ENCODE measurements around the gene ARL16.
A peak's percentile ranks its signal among the peaks of the same experiment; 100 is the strongest.
"Not testable (repeated sequence)": the region's sequence is repeated elsewhere in the genome, so short reads cannot be mapped to it uniquely, and the experiment has no call there.

The ARL16 gene

DNA sequence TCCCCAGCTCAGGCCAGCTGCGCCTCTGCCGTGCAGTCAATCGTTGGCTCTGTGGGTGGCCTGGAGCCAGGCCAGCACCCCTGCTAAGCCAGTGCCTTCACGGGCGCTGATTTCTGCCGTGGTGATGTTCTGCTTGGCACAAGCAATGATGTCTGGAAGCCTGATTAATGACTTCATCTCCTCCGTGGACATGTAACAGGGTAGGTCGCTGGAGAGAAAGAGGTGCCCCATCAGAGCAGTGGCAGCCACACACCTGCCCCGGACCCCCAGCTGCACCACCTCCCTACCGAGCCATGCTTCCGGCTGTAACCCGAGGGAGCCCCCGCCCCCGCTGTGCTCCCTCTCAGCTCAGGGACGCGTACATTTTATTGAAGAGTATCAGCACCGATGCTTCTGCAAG is 1.9 kb downstream of the ARL16 start:
- Histone ChIP-seq H3K27ac (no peak overlapping the region), H3K4me3 (no peak overlapping the region)

DNA sequence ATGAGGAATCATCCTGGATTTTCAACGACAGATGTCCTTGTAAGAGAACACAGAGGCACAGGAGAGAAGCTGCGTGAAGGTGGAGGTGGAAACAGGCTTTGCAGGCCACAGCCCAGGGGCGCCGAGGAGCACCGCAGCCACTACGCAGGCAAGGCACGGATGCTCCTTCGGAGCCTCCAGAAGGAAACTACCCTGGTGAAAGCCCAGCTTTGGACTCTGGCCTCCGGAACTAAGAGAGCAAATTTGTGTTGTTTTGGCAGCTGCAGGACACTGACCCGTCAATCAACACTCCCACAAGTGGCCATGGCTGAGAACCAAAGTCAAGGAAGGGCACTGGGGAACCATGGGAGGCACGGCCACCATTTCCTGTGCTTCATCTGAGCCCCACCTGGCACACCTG is 3.4 kb downstream of the ARL16 start:
- no peak overlapping the region for H3K27ac ChIP-seq
- H3K4me3 ChIP-seq, result no peak overlapping the region

DNA sequence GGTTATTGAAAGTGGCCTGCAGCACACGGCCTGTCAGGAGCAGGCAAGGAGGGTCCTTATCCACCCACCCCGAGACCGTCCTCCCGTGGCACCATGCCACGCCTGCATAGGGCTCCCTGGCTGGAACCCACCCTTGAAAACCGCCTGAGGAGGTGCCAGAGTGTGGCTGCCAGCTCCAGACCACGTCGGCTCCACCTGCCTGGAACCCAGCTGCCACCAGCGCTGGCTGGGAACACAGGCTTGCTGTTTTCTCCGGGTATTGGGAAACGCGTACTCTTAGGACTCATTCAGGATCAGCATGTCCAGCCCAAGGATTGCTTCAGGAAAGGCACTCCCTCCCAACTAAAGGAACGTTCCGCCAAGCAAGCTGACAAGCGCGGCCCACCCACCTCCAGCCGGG is 6.7 kb downstream of the ARL16 start:
- Histone ChIP-seq H3K4me3 (no peak overlapping the region), H3K27ac (peak overlapping the region in 1 of 21 experiments; percentile 4)

DNA sequence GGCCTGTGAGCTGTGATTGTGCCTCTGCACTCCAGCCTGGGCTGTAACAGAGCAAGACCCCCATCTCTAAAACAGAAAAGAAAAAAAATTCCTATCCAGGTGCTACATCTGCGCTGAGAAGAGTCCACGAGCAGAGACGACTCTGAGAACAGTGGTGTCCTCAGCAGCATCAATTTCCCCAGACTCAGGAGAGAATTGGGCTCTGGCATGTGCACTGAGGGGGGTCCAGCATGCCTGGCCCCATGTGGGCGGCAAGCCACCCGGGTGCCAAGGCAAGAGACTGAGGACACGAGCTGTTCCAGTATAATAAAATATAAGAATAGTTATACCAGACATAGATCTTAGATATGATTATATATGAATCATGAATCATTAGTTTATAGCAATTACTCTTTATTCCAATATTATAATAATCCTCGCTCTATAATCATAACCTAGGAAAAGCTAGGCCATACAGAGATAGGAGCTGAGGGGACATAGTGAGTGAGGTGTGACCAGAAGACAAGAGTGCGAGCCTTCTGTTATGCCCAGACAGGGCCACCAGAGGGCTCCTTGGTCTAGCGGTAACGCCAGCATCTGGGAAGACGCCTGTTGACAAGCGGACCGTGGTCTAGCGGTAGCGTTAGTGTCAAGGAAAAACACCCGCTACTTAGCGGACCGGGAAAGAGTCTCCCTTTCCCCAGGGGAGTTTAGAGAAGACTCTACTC is 7.9 kb downstream of the ARL16 start:
- not testable (repeated sequence) for H3K4me3 ChIP-seq, H3K27ac ChIP-seq

DNA sequence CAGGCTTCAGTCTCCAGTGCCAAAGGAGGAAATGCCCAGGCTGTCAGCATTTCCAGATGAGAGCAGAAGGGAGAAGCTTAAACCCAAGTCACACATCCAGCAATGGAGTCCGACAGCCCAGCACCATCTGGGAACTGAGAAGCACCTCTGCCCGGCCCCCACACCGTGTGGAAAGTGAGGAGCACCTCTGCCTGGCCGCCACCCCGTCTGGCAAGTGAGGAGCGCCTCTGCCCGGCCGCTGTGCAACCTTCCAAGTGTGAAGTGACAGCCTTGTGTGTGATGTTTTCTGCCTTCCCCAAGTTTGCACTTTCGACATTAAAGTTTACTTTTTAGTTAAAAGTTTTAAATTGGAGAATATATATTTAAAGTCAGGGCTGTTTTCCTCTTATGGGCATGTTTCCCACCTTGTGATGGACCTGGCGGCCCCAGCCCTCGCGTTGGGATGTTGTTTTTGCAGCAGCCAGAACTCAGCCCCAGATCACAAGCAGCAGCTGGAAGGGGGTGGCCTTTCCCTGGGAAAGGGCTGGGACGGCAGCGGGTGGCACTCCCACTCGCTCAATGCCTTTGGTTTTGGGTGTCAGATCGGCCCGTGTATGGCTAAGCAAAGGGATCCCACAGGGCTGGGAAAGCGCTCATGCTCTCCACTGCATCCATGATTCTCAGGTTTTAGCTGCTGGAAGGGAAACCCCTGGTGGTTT is 9.9 kb downstream of the ARL16 start:
- Histone ChIP-seq H3K27ac (no peak overlapping the region), H3K4me3 (no peak overlapping the region)

DNA sequence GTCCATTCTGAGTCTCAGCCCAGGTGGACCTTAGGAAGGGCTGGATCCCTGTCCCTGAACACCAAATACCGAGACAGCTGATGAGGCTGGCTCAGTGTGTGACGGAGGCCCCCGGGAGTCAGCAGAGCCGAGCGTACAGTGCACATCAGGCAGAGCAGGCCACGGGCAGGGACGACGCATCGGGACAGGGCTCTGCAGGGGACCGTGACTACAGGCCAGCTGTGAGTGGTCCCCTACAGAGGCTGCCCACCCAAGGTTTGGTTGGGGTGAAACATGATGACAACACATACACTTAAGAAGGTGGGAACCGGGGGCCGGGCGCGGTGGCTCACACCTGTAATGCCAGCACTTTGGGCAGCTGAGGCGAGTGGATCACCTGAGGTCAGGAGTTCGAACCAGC is 10.6 kb downstream of the ARL16 start:
- Histone ChIP-seq H3K4me3 (no peak overlapping the region), H3K27ac (no peak overlapping the region)

DNA sequence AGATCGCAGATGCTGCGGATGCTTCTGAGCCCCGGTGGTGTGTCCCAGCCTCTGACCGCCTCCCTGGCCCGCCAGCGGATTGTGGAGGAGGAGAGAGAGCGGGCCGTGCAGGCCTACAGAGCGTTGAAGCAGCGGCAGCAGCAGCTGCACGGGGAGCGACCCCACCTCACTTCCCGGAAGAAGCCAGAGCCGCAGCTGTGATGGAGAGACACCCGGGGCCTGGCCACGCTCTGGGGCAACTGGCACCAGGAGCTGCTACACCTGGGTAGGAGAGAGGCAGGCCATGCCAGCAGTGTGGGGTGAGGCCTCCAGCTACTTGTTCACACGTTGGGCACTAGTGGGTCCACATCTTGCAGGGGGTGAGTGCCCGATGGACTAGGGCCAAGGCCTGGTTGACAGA is 11.1 kb downstream of the ARL16 start:
- no peak overlapping the region for H3K4me3 ChIP-seq
- H3K27ac ChIP-seq, result no peak overlapping the region

DNA sequence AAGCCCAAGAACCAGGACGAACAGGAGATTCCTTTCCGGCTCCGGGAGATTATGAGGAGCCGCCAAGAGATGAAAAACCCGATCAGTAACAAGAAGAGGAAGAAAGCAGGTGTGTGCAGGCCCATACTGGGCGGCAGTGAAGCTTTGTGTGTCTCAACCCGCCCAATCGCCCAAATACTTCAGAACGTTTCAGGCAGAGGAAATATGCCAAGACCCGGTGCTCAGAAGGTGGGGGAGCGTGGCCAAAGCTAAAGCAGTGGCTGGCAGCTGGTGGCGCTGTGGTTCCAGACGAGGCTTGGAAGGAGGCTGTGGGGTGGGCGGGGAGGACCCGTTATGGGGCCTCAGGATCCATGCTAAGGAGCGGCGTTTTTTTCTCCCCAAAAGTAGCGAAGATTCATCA is 15.8 kb downstream of the ARL16 start:
- H3K27ac ChIP-seq, result peak overlapping the region in 18 of 21 experiments; percentile 50 to 99 (median 96)
- peak overlapping the region in 5 of 7 experiments; percentile 93 to 99 (median 95) for H3K4me3 ChIP-seq

DNA sequence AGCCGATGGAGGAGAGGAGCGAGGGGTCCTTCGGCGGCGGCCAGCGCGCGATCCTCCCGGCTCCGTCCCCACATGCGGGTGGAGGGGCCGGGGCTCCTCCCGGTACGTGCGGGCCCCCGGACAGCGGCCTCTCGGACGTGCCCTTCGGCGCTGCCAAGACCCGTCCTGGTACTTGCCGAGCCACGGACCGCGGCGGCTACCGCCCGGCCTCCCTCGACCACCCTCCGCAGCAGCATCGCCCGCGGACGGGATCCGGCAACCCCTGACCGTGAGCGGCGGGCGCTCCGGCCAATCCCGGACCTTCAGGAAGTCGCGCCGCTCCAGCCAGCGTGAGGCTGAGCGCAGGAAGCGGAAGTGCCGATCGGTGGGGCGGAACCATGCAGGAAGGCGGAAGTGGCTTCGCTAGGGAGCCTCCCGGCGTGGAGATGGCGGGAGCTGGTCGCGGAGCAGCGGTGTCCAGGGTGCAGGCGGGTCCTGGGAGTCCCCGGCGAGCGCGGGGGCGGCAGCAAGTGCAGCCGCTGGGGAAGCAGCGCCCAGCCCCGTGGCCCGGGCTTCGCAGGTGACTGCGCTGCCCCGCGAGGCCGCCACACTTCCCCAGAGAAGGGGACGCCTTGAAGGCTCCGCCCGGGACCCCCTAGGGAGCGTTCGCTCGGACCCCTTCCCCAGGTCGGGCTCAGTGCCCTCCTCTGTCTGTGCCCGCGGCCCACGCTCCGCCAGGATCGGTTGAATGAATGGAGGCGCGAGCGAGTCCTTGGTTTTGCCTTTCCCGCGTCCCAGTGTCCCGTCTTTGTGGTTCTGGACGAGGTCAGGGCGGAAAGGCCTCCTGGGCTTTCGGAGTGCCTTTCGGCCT is 17.0 kb downstream of the ARL16 start, which contains the start of the genes CCDC137 and OXLD1:
Gene CCDC137 (plus strand): TSS at position 396 of the 850 bp plus-strand sequence. CDS start 30 bp downstream, at position 426.
Gene OXLD1 (minus strand): TSS at position 264 of the 850 bp plus-strand sequence. CDS start 28 bp downstream, at position 236.
- Histone ChIP-seq H3K4me3 (peak within 1 kb of the TSS; percentile 70 to 99 (median 95)), H3K27ac (peak within 1 kb of the TSS; percentile 40 to 99 (median 94))

DNA sequence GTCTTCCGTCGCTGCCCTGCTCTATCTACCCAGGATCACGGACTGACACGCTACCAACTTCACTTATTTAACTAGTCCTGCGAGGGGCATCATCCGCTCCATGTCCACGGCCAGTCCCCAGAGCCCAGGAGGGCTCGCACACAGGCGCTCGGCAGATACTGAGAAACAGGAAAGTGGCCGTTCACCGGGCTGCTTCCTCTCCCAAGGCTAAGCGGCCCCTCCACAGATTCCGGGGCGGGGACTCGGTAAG is 17.6 kb downstream of the ARL16 start:
- Histone ChIP-seq H3K4me3 (peak overlapping the region; percentile 70 to 99 (median 95)), H3K27ac (peak overlapping the region; percentile 40 to 99 (median 94))

DNA sequence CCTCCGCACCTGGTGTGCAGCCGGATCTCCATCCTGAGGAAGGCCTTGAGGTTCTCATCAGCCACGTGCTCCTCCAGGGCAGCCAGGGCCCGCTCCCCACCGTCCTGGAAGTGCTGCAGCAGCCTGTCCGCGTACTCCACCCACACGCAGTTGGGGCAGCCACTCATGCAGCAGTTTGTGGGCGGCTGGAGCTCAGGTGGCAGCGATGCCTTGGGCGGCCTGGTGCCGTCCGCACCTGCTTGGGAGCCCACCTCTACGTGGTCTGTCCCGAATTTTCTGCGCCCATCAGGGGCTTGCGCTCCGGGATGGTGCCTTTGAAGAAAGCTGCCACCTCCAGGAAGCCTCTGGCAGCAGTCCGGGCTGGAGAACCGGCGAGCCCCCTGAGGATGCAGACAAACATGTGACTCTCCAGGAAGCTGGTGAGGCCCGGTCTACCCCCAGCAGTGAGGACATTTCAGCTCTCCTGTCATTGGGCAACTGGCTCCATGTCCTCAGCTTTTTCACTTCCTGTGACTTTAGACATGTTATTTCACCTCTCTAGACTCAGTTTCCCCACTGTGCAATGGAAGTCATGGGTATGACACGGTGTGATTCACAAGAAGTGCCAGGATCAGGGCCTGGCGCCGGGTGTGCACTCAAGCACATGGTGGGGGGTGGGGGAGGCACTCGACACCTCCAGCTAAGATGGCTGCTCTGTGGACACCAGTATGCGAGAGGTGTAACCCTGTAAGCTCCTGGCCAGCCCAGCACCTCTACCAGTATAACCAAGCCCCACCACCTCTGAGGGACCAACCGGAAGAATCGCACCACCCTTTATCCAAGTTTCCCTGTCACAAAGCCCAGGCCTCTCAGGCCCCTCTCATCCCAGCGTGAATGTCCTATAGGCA is 18.1 kb downstream of the ARL16 start:
- peak overlapping the region in 20 of 21 experiments; percentile 89 to 99 (median 94) for H3K27ac ChIP-seq

DNA sequence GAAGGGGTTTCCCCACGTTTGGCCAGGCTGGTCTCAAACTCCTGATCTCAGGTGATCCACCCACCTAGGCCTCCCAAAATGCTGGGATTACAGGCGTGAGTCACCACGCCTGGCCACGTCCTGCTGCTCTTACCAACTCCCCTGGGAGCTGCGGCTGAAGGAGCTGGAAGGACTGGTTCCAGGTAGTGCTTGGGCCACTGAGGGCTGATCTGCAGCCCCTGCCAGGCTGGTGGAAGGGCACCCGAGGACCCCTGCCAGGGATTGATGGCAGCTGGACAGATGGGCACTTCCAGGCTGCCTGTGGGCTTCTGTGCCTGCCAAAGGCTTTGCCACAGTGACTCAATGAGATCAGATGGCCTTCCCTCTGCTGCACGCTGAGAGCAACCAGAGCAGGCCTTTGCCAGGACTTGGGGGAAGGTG is 19.5 kb downstream of the ARL16 start:
- H3K4me3 ChIP-seq, result no peak overlapping the region
- peak overlapping the region in 4 of 21 experiments; percentile 2 to 58 (median 8) for H3K27ac ChIP-seq

More for the DNA sequence above, 18.1 kb downstream of the ARL16 start:
- H3K4me3 ChIP-seq, result peak overlapping the region; percentile 70 to 99 (median 95)

DNA sequence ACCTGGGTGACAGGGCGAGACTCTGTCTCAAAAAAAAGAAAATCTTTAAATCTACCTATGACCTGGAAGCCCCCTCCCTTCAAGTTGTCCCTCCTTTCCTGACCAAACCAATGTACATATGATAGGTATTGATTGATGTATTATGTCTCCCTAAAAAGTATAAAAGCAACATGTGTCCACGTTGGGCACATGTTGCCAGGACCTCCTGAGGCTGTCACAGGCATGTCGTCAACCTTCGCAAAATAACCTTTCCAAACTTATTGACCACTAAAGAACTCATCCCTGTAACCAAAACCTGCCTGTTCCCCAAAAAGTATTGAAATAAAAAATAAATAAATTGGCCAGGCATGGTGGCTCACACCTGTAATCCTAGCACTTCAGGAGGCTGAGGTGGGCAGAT is 21.6 kb downstream of the ARL16 start:
- peak overlapping the region in 2 of 21 experiments; percentile 5 to 58 for H3K27ac ChIP-seq
- H3K4me3 ChIP-seq, result no peak overlapping the region

DNA sequence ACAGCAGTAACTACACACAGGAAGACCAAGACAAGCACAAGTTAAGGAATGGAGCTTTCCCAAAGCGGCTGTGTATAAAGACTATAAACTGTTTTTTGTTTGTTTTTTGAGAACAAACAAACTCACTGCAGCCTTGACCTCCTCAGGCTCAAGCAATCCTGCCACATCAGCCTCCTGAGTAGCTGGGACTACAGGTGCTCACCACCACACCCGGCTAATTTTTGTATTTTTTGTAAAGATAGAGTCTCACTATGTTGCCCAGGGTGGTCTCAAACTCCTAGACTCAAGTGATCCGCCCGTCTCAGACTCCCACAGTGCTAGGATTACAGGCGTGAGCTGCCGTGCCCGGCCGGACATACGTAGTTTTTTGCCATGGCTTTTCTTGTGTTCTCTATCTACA is 23.2 kb downstream of the ARL16 start:
- peak overlapping the region in 7 of 21 experiments; percentile 3 to 76 (median 42) for H3K27ac ChIP-seq
- H3K4me3 ChIP-seq, result no peak overlapping the region

DNA sequence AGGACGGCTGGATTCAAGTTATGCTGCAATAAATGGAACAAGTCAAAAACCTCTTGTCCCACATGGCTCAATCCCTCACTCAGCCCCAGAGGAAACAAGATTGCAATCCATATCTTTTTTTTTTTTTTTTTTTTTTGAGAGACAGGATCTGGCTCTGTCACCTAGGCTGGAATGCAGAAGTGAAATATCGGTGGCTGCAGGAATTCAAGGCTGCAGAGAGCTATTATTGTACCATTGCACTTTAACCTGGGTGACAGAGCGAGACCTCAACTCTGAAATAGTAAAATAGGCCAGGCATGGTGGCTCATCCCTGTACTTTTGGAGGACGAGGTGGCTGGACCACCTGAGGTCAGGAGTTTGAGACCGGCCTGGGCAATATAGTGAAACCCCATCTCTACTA is 24.6 kb downstream of the ARL16 start:
- H3K4me3 ChIP-seq, result peak overlapping the region in 1 of 7 experiments; percentile 7
- peak overlapping the region in 2 of 21 experiments; percentile 18 to 44 for H3K27ac ChIP-seq

DNA sequence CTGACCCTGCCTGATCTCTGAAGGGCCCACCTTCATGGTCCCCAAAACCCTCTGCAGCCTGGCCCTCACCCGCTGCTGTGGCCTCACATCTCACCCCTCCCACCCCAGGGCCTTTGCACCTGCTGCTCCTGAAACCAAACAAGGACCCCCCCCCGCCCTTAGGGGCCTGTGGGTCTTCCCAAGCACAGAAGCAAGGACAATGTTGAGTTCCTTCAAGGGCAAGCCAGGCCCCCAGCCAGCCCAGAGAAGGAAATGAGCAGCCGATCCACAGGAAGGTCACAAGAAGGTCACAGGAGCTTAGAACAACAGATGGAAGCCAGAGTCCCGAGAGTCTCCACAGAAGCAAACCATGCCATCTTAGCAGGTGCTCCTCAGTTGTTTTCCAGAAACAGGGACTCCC is 26.8 kb downstream of the ARL16 start:
- Histone ChIP-seq H3K27ac (no peak overlapping the region), H3K4me3 (no peak overlapping the region)

DNA sequence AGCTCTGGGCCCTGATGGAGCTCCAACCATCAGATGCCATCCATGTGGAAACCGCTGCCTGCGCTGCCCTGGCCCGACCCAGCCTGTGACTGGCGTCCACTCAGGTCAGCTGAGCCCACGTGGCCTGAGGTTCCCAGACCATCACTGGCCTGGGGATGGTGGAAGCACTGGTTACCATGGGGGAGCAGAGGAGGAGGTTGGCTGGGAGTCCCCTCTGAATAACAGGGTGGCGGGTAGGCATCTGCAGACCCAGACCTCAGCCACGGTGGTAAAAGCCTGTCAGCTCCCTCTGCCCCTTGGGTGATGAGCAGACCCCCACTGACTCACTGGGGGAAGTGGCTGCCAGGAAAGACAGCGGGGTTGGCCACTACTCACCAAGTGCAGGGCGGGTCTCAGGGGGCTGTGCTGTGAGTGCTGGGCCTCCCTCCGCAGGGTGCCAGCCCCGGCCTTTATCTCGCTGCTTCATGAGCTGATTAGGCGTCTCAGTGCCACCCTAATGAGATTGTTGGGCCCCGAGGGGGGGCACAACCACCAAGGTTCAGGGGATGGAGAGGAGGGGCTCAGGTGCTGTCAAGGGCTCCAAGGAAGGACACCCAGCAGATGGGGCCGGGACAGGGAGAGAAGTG is 27.4 kb downstream of the ARL16 start, which contains the start of gene PDE6G:
Gene PDE6G (minus strand): TSS at position 425 of the 626 bp plus-strand sequence. CDS start 3,237 bp downstream, outside the sequence.
- Histone ChIP-seq H3K27ac (no peak within 1 kb of the TSS), H3K4me3 (no peak within 1 kb of the TSS)

DNA sequence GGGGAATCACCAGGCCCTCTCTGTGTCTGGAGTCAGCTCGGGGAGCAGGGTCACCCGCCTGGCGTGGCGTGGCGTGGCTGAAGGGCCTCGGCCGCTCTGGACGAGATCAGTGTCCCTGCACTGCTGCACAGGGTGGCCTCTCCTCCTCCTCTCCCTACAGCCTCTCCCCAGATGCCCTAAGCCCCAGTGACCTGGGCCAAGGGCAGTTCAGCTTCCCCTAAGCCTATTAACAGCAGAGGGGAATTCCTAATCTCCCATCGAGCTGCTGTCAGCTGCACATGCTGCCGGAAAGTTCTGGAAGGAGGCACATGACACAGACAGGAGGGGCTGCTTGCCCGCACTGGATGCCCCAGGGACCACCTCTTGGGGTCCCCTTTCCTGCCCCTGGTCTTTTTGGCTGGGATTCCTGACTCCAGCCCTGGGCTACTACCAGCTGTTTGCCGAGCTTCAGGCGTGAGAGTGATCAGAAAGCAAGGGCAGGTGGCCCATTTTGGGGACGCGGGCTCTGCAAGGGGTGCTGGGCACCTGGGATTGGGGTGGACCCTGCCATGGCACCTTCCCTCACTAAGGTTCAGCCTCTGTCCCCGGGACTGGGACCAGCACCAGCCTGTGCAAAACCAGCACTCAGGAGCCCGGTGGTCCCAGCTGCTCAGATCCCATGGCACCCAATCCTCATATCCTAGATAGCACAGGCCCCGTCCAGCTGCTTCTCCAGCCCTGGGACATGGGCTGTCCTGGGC is 28.0 kb downstream of the ARL16 start:
- Histone ChIP-seq H3K27ac (no peak overlapping the region), H3K4me3 (no peak overlapping the region)
